DMS153 treated with DMSO at 0.1 percent for 48 hours (cell line): ENCODE measurements around the gene CRYBB3.
"Not testable (repeated sequence)": the region's sequence is repeated elsewhere in the genome, so short reads cannot be mapped to it uniquely, and the experiment has no call there.

Source experiments
- DNase-seq: peaks from one replicate; lab custom pipeline; 2025; ENCODE audit not compliant: unreplicated experiment; lab: John Stamatoyannopoulos, UW

CRYBB3 gene

DNA sequence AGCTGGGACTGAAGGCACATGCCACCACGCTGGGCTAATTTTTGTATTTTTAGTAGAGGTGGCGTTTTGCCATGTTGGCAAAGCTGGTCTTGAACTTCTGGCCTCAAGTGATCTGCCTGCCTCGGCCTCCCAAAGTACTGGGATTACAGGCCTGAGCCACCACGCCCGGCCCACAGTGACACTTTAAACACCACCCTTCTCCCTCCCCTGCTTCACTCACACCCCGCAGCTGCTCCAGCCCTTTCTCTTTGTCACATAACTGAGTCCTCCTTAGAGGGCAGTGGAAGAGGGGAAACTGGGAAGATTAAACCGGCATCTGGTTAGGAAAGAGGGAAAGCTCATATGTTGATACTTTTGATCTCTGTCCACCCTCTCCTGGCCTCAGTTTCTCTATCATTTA lies 4.9 kb downstream of the CRYBB3 start:
- DNase-seq = not testable (repeated sequence)

DNA sequence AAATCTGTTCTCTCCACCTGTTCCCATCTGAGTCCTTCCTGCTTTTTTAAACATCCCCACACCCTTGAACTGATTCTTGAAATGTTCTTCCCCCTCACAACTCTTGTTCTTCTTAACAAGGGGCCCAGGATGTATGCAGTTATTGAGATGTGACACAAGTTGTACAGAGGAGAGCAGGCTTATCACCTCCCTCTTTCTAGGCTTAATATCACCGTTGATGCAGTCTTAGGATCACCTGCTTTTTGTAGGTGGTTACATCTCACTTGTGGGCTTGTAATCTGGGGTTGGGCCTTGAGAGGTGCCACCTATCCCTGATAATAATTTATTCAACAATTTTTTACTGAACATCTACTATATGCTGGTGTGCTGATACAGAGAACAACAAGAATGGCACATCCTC lies 6.2 kb downstream of the CRYBB3 start:
- DNase-seq = no peak

DNA sequence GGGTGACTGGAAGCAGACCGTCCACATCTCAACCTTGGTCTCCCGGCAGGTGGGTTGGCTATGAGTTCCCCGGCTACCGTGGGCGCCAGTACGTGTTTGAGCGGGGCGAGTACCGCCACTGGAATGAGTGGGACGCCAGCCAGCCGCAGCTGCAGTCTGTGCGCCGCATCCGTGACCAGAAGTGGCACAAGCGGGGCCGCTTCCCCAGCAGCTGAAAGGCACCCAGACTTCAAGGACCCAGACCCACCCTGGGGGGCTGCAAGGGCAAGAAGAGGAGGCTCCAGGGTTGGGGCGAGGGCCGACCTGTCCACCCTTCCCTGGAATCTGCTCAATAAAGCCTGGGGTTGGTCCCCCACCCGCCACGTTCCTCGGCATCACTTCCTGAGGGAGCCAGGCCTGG lies 7.3 kb downstream of the CRYBB3 start:
- no peak for DNase-seq

DNA sequence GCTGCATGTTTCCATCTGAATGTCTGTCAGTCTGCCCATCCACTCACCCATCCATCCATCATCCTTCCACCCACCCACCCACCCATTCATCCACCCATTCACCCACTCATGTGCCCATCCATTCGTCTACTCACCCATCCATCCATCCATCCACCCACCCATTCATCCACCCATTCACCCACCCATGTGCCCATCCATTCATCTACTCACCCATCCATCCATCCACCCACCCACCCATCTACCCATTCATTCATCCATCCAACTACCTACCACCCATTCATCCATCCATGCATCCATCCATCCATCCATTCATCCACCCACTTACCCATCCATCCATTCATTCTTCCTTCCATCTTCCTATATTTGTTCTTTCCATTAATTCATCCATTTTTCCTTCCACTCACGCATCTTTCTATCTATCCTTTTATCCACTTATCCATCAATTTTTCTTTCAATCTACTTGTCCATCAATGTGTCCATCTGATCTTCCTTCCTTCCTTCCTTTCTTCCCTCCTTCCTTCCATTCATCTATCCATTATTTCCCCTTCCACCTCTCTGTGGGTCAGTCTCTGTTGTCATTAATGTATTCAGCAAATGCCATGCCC lies 8.0 kb downstream of the CRYBB3 start:
- no peak for DNase-seq

DNA sequence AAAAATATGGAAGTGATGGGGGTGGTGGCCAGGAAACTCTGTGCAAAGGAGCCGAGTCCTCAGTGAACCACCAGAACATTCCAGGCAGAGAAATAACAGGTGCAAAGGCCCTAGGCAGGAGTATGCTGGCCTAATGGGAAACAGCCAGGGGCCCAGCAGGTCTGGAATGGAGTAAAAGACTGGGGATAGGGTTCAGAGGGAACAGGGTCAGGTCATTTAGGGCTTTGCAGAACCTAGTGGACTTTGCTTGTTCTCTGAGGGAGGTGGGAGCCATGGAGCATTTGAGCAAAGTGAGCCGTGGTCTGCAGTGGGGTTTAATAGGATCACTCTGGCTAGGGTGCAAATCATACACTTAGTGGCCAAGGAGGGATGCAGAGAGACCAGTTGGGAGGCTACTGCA lies 8.7 kb downstream of the CRYBB3 start:
- DNase-seq = no peak

DNA sequence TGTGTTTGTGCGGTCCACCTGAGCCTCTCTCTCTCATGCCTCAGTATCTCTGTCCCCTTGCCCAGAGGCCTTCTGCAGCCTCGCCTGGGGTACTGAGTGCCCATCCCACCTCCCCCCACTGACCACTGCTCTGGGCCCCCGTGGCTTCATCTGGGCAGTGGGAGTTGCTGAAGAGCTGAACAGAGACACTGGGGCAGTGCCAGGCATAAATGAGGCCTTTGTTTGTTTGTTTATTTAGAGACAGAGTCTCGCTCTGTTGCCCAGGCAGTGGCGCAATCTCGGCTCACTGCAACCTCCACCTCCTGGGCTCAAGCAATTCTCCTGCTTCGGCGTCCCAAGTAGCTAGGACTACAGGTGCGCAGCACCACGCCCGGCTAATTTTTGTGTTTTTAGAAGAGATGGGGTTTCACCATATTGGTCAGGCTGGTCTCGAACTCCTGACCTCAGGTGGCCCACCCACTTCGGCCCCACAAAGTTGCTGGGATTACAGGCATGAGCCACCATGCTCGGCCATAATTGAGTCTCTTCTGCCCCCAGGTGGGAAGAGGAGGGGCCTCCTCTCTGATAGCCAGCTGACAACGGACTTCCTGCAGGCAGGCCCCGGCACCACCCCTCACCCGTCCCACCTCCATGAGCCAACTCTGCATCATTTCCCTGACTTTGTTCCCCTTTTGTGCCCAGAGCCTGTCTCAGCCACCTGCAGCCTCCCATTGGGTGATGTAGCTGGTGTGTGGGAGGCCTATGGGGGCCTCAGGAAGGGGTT lies 9.3 kb downstream of the CRYBB3 start:
- no peak for DNase-seq

DNA sequence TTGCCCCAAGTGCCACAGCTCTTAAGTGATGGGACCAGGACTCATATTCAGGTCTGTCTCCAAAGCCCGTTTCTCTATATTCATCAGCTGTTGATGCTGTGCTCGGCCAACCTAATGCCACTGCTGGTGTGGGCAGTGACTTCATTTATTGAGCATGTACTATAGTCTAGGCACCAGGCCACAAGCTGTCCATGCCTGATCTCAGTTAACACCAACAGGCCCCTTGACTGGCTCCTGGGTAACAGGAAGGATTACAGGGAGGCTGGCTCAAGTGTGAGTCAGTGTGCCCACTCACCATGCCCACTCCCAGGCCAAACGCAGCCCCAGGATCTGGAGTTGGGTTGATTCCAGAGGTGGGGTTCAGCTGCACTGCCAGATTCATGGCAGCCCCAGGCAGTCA lies 11.1 kb downstream of the CRYBB3 start:
- DNase-seq = no peak

DNA sequence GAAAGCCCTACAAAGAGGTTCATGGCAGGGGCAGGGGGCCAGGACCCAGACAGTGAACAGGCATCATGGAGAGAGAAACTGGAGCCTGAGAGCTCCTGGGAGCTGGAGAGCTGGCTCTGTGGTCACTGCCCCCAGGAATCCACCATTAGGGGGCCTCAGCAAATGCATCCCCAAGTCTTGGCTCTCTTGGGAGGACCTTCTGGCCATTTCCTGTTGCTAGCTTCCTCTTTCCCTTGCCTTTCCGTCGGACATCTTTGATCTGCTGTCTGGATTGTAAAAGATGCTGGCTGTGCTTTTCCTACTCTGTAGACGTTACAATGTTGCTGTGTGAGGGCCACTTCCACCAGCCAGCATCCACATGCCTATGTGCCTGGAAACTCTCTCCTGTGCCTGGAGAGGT lies 12.7 kb downstream of the CRYBB3 start:
- DNase-seq = no peak

DNA sequence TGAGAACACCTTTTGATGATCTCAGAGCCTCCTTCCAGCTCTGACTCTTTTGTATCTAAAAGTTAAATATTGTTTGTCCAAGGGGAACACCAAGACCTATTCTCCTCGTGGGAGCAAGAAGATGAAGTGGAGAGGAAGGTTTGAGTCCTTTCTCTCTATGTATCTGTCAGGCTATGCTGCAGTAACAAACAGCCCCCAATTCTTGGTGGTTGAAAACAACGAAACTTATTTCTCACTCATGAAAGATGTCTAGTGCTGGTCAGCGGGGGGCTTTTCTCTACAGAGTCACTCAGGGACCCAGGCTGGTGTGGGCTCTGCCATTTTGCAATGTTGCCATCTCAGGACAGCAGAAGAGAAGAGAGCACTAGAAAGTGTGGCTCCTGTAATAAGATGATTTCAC lies 13.6 kb downstream of the CRYBB3 start:
- DNase-seq = no peak

DNA sequence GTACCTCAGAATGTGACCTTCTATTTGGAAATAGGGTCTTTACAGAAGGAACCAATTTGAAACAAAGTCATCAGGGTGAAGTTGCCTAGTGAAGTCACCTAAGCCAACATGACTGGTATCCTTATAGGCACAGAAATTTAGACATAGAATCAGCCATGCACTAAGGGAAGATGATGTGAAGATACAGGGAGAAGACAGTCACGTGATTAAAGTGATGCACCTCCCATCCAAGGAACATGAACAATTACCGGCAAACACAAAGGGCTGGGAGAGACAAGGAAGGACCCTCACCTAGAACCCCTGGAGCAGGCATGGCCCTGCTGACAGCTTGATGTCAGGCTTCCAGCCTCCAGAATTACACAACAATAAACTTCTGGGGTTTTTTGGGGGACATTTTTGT lies 16.6 kb downstream of the CRYBB3 start:
- DNase-seq = no peak

DNA sequence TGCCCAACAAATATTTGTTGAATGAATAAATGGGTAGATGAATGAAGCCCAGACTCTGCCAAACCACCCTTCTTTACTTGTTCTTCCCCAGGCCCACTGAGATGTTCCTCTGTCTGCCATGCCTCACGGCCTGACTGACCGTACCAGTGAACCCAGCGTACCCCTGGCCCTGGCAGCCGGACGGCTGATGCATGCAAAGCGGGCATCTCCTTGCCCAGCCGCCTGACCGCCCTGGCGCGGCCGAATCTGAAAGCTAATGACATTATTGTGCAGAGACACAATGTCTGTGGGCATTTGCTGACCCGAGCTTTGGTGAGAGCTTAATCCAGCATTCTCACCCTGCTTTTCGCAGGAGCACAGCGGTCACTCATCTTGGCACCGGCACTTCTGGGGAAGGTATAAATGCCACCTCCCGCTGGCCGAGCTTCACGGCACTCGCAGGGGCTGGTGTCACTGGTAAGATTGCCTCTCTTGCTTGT lies 19.6 kb downstream of the CRYBB3 start, which contains the start of gene CRYBB2:
TSS of gene CRYBB2 (plus strand) at position 429 of the 479 bp plus-strand sequence. CDS start 1,791 bp downstream, outside the sequence.
- no peak for DNase-seq

DNA sequence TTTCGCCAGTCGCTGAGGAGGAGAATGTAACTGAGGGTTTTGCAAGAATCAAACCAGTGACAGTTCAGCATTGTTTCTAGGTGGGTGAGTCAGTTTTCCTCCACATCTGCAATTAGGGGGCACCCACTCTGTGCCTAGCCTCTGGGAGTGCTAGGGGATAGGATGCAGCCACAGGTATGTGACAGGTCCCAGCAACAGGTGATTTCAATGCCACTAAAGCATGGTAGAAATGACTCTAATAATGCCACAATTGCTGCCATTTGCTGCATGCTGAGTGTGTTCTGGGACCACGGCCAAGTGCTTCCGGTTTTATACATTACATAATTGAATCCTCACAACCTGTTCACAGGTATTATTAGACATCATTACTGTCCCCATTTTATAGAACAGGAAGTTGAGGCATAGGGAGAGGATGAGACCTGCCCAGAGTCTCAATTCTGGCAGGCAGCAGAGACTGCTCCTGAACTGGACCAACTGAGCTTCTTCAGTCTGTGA lies 20.3 kb downstream of the CRYBB3 start:
- peak; percentile 49 for DNase-seq

DNA sequence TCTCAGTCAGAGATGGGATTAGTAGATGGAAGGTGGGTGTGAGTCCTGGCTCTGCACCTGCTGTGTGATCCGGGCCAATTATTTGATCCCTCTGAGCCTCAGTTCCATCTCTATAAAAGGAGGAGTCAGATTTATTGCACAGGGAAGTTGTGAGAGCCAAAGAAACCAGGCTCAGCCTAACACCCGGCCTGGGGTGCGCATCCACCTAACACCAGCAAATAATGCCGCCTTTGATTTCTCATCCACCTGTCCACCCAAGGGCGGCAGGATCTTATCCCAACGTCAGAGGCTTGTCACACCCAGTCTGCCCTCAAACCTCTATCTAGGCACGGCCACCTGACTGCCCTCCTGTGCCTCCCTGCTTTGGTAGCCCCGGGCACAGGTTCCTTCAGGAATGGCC lies 22.1 kb downstream of the CRYBB3 start:
- DNase-seq = no peak

DNA sequence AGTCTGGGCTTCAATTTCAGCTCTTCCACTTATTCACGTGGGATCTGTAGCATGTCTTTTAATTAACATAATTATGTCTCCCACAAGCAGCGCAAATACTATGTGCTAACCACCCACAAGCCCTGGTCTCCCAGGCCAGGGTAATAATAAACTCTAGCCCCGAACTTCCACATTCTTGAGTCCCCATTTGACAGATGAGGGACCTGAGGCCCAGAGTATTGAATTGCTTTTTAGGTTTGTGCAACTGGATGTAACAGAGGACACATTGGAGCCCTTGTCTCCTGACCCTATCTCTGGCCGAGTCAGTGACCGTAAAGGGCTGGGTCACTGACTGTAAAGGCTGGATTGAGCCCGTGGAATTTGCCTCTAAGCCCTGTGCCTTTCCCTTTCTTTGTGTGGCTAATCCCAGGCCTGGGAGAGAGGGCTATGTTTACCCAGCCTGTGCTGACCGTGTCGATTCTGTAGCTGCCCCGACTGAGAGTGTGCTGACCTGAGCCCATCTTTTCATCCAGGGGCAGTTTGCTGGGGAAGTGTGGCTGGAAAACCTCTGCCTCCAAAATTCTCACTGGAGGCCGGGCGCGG lies 23.7 kb downstream of the CRYBB3 start:
- DNase-seq = no peak

DNA sequence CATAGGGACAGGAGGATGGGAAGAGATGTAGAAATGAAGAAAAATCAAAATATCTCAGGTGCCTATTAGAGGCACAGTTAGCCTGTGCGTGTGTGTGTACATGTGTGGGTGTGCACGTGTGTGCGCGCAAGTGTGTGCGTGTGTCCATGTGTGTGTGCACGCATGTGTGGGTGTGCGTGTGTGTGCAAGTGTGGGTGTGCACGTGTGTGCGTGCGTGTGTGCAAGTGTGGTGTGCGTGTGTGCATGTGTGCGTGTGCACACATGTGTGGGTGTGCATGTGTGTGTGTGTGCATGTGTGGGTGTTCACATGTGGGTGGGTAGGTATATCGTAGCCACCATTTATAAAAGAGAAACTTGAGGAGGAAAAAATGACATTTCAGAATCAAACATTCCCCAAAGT lies 29.2 kb downstream of the CRYBB3 start:
- DNase-seq = no peak

DNA sequence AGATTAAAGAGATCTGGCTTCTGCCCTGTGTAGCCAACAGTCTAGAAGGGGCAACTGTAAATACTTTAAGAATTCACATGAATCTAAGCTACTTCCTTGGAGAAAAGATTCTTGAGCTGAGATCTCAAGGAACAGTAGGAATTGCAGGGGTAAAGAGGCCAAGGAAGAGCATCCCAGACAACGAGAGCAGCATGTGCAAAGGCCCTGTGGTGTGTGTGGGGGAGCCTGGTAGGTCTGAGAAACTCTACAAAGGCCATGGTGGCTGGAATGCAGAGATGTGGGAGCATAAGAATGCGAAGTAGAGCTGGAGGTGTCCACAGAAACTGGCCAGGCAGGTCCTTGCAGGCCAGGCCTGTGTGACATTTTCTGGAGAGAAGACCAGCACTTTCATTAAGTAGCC lies 31.1 kb downstream of the CRYBB3 start:
- not testable (repeated sequence) for DNase-seq

DNA sequence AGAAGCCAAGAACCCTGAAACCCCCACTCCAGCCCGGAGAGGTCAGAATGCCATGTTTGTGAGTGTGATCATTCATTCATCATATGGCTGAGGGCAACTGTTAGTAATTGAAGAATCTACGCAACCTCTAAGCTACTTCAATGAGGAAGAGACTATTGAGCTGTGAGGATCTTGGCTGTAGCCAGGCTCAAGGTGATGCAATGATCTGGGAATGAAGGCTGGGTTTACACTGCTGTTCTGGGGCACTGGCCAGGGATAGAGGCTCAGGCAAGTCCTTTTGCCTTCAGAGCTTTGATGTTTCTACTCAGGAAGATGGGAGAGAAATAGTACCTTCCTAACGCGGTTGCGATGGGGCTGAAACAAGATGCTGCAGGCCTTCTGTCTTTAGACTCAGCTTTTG lies 32.6 kb downstream of the CRYBB3 start:
- DNase-seq = no peak

DNA sequence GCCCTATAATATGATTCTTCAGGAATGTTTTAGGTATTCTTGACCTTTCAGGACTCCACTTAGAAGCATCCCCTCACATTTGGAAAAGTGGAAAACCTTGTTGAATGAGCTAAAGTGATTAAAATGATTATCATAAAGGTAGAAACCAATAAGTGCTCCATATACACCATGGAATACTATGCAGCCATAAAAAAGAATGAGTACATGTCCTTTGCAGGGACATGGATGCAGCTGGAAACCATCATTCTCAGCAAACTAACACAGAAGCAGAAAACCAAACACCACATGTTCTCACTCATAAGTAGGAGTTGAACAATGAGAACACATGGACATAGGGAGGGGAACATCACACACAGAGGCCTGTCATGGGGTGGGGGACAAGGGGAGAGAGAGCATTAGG lies 34.0 kb downstream of the CRYBB3 start:
- DNase-seq = not testable (repeated sequence)

DNA sequence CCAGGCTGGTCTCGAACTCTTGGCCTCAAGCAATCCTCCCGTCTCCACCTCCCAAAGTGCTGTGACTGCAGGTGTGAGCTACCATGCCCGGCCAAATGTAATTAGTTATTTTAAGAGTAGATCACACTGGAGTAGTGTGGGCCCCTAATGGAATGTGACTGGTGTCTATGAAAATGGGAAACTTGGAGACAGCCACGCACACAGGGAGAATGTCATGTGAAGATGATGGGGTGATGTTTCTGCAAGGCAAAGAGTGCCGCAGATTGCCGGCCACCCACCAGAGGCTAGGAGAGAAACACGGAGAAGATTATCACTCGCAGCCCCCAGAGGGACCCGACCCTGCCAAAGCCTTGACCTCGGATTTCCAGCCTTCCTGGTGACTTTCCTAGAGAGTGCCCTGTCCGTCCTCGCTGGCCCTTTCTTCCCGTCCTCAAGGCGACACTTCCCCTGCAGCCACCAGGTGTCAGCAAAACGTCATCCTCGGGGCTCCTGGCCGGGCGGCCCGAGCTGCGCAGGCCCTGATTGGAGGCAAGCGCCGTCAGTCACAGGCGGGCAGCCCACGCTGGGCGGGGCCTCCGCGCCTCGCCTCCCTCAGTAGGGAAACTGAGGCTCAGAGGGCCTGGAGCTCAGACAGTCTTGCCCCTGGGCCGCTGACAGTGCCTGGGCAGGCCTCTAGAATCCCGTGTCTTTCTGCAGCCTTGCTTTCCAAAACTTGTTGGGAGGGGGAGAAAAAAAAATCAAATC lies 36.1 kb downstream of the CRYBB3 start:
- DNase-seq = peak; percentile 37

DNA sequence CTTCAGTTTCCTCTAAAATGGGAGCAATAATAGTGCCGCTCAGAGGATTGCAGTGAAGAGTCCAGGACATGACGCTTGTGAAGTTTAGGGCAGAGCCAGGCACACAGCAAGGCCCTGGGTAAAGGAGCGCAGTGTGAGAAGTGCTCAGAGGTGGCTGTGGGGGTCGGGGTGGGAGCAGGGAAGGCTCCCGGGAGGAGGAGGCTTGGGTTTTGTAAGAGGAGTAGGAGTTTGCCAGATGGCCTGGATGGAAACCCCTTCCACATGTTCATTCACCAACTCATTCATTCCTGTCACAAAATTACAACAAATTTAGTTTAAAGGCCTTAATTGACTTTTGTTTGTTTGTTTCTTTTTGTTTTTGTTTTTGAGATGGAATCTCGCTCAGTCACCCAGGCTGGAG lies 36.8 kb downstream of the CRYBB3 start:
- DNase-seq = no peak

DNA sequence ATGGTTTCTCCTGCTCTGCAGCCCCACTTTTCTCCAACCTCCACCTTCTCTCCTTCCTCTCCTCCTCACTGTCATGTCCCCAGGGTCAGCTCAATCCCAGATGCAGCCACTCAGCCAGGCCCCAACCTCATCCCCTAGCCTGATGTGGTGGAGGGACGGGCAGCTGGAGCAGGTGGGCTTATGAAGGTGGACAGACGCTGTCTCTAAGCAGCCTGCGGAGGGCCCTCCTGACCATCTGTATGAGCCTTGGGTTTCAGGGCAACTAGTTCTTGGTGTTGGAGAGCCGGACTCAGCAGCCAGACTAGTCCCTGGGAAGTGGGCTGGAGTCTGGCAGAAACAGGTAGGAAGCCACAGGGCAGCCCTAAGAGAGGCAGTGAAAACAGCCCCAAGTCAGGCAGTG lies 37.8 kb downstream of the CRYBB3 start:
- no peak for DNase-seq
